CD4-positive, CD25-positive, alpha-beta regulatory T cell (primary cell): Measurements from ENCODE around the gene NDUFAF8. TPM values are rescaled to one million over a fixed set of nuclear protein-coding genes. Genes with fewer than 3 reads are reported as not detected.
A peak's percentile ranks its signal among the peaks of the same experiment; 100 is the strongest.

Experiments used
- ATAC-seq, 2 donors: fragments of 150-1000 bp; cut with Tn5 transposase; one replicate each; pipeline ENCODE4 v1.10.0; 2021; ENCODE audit warnings: low read depth in 2 of 2, moderate number of reproducible peaks in 2 of 2, moderate library complexity in 1 of 2
- DNase-seq, 3 donors: peaks; one replicate each; pipeline versions ENCODE4 v3.0.0 to v3.0.0-alpha.2; 2012 to 2022; ENCODE audit warnings: mixed read lengths in 1 of 3
- H3K27ac ChIP-seq: one replicate; pipeline ENCODE4 v1.7.0; 2013; ENCODE audit warnings: mild to moderate bottlenecking, low read length; ENCODE audit not compliant: insufficient read depth, poor library complexity, severe bottlenecking
- H3K27me3 ChIP-seq: one replicate; pipeline ENCODE4 v1.7.0; 2013; ENCODE audit warnings: low read length; ENCODE audit not compliant: control insufficient read depth, insufficient read depth
- H3K36me3 ChIP-seq: one replicate; pipeline ENCODE4 v1.7.0; 2013; ENCODE audit warnings: mild to moderate bottlenecking, low read length, moderate library complexity; ENCODE audit not compliant: control insufficient read depth, insufficient read depth
- H3K4me1 ChIP-seq: 2 replicates; pipeline ENCODE4 v1.7.0; 2013; ENCODE audit warnings: mild to moderate bottlenecking, low read length; ENCODE audit not compliant: insufficient read depth, control insufficient read depth, poor library complexity, severe bottlenecking
- H3K4me3 ChIP-seq: one replicate; pipeline ENCODE4 v1.7.0; 2013; ENCODE audit warnings: low read depth, mild to moderate bottlenecking, low read length, moderate library complexity
- H3K9me3 ChIP-seq, 2 experiments: 1 replicate in 1 of 2; 2 replicates in 1 of 2; pipeline ENCODE4 v1.7.0; 2013; ENCODE audit warnings: low read length in 2 of 2, mild to moderate bottlenecking in 1 of 2, moderate library complexity in 1 of 2; ENCODE audit not compliant: control insufficient read depth in 2 of 2
- H3K27ac Mint-ChIP-seq, 3 donors: one replicate each; pipeline ENCODE4 v1.8.0; 2020 to 2022; ENCODE audit warnings: mild to moderate bottlenecking in 3 of 3, mixed read lengths in 3 of 3, moderate library complexity in 2 of 3
- H3K27me3 Mint-ChIP-seq: one replicate; pipeline ENCODE4 v1.8.0; 2022; ENCODE audit warnings: mild to moderate bottlenecking, mixed read lengths
- H3K36me3 Mint-ChIP-seq: one replicate; pipeline ENCODE4 v1.8.0; 2020; ENCODE audit warnings: mixed read lengths
- H3K4me1 Mint-ChIP-seq, 4 donors: one replicate each; pipeline ENCODE4 v1.8.0; 2020 to 2022; ENCODE audit warnings: mixed read lengths in 4 of 4, mild to moderate bottlenecking in 1 of 4
- H3K4me3 Mint-ChIP-seq, 4 donors: one replicate each; pipeline ENCODE4 v1.8.0; 2020 to 2022; ENCODE audit warnings: mild to moderate bottlenecking in 4 of 4, mixed read lengths in 4 of 4, moderate library complexity in 3 of 4
- H3K9me3 Mint-ChIP-seq, 7 donors: one replicate each; pipeline ENCODE4 v1.8.0; 2020 to 2022; ENCODE audit warnings: mixed read lengths in 7 of 7, mild to moderate bottlenecking in 3 of 7, moderate library complexity in 2 of 7
- polyA plus RNA-seq, 4 donors: library from polyadenylated mRNA; unstranded; fragments of 300-500 nt; fragmentation: Illumina TruSeq; gene quantifications; one replicate each; pipeline ENCODE4 v1.2.3, GENCODE V29; 2021
- total RNA-seq: library from RNA; stranded (reverse); gene quantifications from one replicate; pipeline ENCODE4 v1.2.3, GENCODE V29; 2022

NDUFAF8 gene
- total and polyA plus RNA-seq, 5 donors from 2014 or later: 34.8 to 83.2 (median 74.7) TPM

DNA sequence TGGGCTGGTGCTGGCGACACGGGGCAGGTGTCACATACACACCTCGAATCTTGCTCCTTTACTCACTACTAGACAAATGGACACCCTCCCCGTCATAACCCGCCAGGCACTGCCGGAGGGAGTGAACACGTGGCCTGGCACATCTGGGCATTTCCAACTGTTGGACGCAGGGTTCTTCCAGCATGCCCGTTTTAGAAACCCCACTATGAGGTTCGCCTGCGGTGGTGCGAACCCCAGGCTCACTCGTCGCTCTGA, 9.5 kb upstream of the NDUFAF8 start:
- Mint-ChIP-seq H3K4me3 (no peak overlapping the region), H3K27me3 (no peaks in the 10 kb centered on the region), H3K9me3 (no peaks in the 10 kb centered on the region), H3K27ac (no peak overlapping the region), H3K36me3 (peaks cover 19% of the 10 kb centered on the region), H3K4me1 (peaks cover 0 to 16% (median 9%) of the 10 kb centered on the region in 4 donors)
- Histone ChIP-seq H3K4me3 (no peak overlapping the region), H3K4me1 (peaks cover 2% of the 10 kb centered on the region), H3K36me3 (peaks cover 17% of the 10 kb centered on the region), H3K27ac (no peak overlapping the region), H3K27me3 (no peaks in the 10 kb centered on the region), H3K9me3 (no peaks in the 10 kb centered on the region)
- ATAC-seq (no peak), DNase-seq (no peak)

DNA sequence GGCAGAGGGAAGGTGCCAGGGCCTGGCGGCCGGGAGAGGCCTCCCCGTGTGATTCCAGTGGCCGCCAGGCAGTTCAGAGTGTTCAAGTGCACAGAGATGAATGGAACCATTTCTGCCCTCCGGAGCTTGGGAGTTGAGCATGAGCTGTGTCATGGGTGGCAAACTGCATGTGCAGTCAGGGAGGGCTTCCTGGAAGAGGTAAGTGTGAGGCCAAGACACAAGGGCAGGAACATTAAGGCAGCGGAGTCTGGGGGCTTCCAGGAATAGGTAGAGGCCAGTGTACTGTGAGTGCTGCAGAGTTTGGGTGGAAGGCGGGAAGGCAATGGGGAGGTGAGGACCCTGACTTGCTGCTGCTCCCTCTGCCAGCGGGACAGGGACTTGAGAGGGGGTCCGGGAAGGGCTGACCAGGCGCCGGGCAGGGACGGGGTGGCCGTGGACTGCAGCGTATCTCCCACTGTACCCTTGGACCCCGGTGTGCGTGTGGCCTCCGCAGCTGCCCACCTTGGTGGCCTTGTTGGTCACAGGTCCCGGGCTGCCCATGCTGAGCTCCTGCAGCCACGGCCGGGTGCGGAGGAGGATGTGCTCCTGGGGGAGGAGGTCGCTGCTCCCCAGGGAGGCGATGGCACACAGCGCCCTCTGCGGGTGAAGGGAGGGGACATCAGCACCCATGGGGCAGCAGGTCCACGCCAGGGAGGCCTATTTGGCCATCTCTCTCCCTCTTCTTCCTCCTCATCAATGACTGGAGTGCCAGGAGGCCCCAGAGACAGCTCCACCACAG, 8.9 kb upstream of the NDUFAF8 start:
- no peak for ATAC-seq
- peaks cover 2% of the 10 kb centered on the region for H3K4me1 ChIP-seq
- Mint-ChIP-seq H3K9me3 (no peaks in the 10 kb centered on the region), H3K4me1 (peaks cover 0 to 19% (median 14%) of the 10 kb centered on the region in 4 donors), H3K27ac (no peak overlapping the region), H3K36me3 (peaks cover 24% of the 10 kb centered on the region), H3K4me3 (peak overlapping the region in 1 of 4 donors; percentile 6), H3K27me3 (no peaks in the 10 kb centered on the region)
- no peaks in the 10 kb centered on the region for H3K9me3 ChIP-seq
- peaks cover 17% of the 10 kb centered on the region for H3K36me3 ChIP-seq
- H3K27me3 ChIP-seq: no peaks in the 10 kb centered on the region
- H3K4me3 ChIP-seq: no peak overlapping the region
- no peak overlapping the region for H3K27ac ChIP-seq
- DNase-seq: no peak

DNA sequence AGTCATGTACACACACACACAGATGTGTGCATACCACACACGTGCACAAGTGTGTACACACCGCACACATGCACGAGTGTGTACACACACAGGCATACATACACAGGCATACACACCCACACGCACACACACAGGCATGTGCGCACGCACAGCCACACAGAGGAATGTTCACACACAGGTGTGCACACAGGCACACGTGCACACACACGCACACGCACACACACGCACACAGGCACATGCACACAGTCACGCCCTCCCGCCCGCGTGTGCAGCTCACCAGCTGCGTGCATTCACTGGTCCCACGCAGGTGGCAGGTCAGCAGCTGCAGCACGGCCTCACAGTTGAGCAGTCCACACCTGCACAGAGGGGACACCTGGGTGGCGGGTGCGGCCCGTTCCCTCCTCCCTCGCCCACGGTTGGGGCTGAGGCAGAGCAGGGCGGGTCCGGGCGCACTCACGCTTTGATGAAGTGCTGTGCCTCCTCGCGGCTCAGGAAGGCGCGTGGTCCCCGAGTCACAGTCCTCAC, 7.9 kb upstream of the NDUFAF8 start:
- DNase-seq: no peak

DNA sequence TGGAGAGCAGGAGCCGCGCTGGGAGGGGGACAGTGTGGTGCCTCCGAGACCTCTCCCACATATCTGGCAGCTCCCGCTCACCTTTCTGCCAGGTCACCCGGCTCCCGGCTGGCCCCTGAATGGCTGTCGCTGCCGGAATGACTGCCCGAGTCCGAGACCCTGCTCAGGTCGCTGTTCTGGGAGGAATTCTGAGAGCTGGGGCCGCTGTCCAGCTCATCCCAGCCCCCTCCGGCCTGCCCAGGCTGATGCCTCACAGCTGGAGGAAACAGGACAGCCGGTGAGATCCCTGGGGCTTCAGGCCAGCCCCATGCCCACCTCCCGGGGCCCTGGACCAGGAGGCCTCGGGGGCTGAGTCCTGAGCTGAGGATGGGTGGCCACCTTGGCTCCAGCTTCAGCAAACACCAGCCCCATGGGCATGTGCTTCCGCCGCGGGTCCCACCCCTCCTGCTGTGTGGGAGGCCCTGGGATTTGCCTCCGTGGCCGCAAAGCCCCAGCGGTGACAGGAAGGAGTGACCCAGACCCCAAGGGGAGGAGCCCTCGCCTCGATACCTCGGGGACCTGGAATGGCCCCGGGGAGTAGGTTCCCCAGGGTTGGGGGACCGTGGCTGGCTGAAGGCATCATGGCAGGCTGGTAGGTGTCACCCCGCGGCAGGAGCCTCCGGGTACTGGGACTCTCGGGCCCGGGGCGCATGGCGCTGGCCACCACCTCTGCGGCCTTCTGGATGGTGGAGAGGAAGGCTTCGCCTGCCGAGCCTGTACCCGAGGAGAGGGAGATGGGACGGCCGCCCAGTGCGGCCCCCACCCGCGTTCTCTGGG, 7.1 kb upstream of the NDUFAF8 start:
- H3K4me1 ChIP-seq: peaks cover 8% of the 10 kb centered on the region
- no peaks in the 10 kb centered on the region for H3K9me3 Mint-ChIP-seq
- peaks cover 0 to 20% (median 15%) of the 10 kb centered on the region in 4 donors for H3K4me1 Mint-ChIP-seq
- no peak for ATAC-seq
- H3K27me3 Mint-ChIP-seq: no peaks in the 10 kb centered on the region
- no peak overlapping the region for H3K4me3 Mint-ChIP-seq
- H3K36me3 Mint-ChIP-seq: peaks cover 24% of the 10 kb centered on the region
- H3K27ac ChIP-seq: no peak overlapping the region
- H3K27ac Mint-ChIP-seq: no peak overlapping the region
- no peaks in the 10 kb centered on the region for H3K9me3 ChIP-seq
- H3K27me3 ChIP-seq: no peaks in the 10 kb centered on the region
- DNase-seq: no peak
- H3K4me3 ChIP-seq: no peak overlapping the region
- H3K36me3 ChIP-seq: peaks cover 17% of the 10 kb centered on the region

More for the DNA sequence above, 7.9 kb upstream of the NDUFAF8 start:
- H3K9me3 ChIP-seq: no peaks in the 10 kb centered on the region
- peaks cover 17% of the 10 kb centered on the region for H3K36me3 ChIP-seq
- peak overlapping the region in 2 of 3 donors; percentile 11 to 43 for H3K27ac Mint-ChIP-seq
- H3K4me1 Mint-ChIP-seq: peaks cover 0 to 19% (median 14%) of the 10 kb centered on the region in 4 donors
- ATAC-seq: no peak
- no peaks in the 10 kb centered on the region for H3K27me3 ChIP-seq
- peaks cover 2% of the 10 kb centered on the region for H3K4me1 ChIP-seq
- H3K4me3 Mint-ChIP-seq: peak overlapping the region in 2 of 4 donors; percentile 6 to 23
- H3K36me3 Mint-ChIP-seq: peaks cover 24% of the 10 kb centered on the region
- no peaks in the 10 kb centered on the region for H3K27me3 Mint-ChIP-seq
- H3K27ac ChIP-seq: no peak overlapping the region
- no peaks in the 10 kb centered on the region for H3K9me3 Mint-ChIP-seq
- no peak overlapping the region for H3K4me3 ChIP-seq

DNA sequence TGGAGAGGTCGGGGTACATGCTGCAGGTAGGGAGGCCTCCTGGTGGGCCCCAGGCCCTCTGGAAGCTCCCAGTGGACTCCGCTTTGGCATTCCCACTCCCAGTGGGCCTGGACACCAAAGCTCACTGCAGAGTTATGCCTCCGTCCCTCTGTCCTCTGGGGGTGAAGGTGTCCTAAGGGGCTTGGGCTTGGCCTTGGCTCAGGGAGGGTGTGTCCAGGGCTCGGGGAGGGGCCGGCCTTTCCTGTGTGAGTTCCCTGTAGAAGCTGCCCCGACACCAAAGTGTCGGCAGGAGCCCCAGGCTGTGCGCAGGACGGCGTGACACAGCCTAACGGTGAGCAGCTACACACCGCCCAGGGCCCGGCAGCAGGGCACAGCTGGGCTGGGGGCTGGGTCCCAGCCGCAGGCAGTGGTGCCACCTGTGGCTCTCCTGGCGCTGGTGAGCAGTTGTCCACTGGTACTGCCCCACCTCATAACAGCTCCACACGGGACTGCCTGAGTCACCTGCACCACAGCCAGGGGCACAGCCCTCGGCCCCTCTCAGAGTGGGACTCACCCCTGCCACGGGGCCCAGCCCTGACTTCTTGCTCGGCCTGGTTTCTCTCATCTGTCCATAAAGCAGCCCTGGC, 6.4 kb upstream of the NDUFAF8 start:
- peaks cover 0 to 23% (median 18%) of the 10 kb centered on the region in 4 donors for H3K4me1 Mint-ChIP-seq

DNA sequence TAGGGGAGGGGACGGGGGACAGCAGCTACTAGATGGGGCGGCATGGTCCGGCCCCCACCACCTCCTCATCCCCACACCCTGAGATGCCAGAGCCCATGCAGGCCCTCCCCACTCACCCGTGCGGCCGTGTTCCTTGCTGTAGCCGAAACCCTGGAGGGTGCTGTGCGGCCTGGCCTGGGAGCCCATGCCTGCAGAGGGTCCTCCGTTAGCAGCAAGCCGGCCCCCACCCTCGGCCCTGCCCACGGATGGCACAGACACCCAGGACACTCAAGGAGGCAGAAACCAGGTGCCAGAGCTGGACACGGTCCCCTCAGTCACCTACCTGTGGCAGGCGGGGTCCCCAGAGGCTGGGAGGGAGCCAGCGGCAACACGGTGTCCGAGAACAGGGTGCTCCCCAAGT, 5.8 kb upstream of the NDUFAF8 start:
- no peak overlapping the region for H3K4me3 ChIP-seq
- DNase-seq: no peak
- peaks cover 21% of the 10 kb centered on the region for H3K36me3 Mint-ChIP-seq
- H3K36me3 ChIP-seq: peaks cover 17% of the 10 kb centered on the region
- no peak overlapping the region for H3K4me3 Mint-ChIP-seq
- peaks cover 19% of the 10 kb centered on the region for H3K4me1 ChIP-seq
- peaks cover 0 to 22% (median 19%) of the 10 kb centered on the region in 4 donors for H3K4me1 Mint-ChIP-seq
- H3K9me3 Mint-ChIP-seq: no peaks in the 10 kb centered on the region
- no peaks in the 10 kb centered on the region for H3K27me3 Mint-ChIP-seq
- H3K27ac Mint-ChIP-seq: no peak overlapping the region
- no peak for ATAC-seq
- H3K9me3 ChIP-seq: no peaks in the 10 kb centered on the region
- H3K27me3 ChIP-seq: no peaks in the 10 kb centered on the region
- H3K27ac ChIP-seq: no peak overlapping the region

More for the DNA sequence above, 6.4 kb upstream of the NDUFAF8 start:
- Mint-ChIP-seq H3K36me3 (peaks cover 24% of the 10 kb centered on the region), H3K9me3 (no peaks in the 10 kb centered on the region), H3K27me3 (no peaks in the 10 kb centered on the region), H3K27ac (no peak overlapping the region), H3K4me3 (no peak overlapping the region)
- peaks cover 17% of the 10 kb centered on the region for H3K36me3 ChIP-seq
- ATAC-seq (no peak), DNase-seq (no peak)
- H3K4me1 ChIP-seq: peaks cover 14% of the 10 kb centered on the region
- H3K27ac ChIP-seq: no peak overlapping the region
- no peaks in the 10 kb centered on the region for H3K9me3 ChIP-seq
- H3K27me3 ChIP-seq: no peaks in the 10 kb centered on the region
- H3K4me3 ChIP-seq: no peak overlapping the region

DNA sequence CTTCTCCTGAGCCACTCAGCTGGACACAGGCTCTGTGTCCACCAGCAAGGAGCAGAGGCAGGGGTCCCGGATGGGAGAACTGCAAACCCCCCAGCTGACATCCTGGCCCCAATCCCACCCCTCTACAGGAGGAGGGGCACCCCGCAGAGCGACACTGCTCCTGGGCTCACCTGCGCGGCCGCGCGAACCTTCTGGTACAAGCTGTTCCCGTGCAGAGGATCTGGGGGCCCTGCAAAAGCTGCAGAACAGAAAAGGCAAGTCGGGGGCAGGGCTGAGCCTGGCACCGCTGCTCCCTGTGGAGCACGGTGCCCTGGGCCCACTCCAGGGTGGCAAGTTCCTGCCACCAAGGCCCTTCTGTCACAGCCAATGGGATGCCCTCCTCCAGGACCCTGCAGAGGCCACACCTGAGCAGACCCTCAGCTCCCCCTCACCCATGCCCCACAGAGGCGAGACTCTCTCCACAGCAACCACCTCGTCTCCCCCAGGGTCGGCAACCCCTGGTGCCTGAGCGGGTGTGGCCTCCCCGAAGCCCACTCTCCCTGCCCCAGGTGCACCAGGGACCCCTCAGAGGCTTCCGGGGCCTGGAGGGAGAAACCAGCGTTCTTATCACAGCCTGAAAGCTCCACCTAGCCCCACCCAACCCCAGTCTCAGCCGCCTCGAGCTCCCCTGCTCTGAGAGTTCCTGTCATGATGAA, 5.2 kb upstream of the NDUFAF8 start:
- Histone ChIP-seq H3K27ac (no peak overlapping the region), H3K36me3 (peaks cover 17% of the 10 kb centered on the region), H3K4me1 (peaks cover 21% of the 10 kb centered on the region), H3K4me3 (no peak overlapping the region), H3K9me3 (no peaks in the 10 kb centered on the region), H3K27me3 (no peaks in the 10 kb centered on the region)
- H3K36me3 Mint-ChIP-seq: peaks cover 19% of the 10 kb centered on the region
- peaks cover 2 to 24% (median 20%) of the 10 kb centered on the region in 4 donors for H3K4me1 Mint-ChIP-seq
- no peaks in the 10 kb centered on the region for H3K27me3 Mint-ChIP-seq
- H3K9me3 Mint-ChIP-seq: no peaks in the 10 kb centered on the region
- no peak overlapping the region for H3K4me3 Mint-ChIP-seq
- DNase-seq: no peak
- ATAC-seq: no peak
- H3K27ac Mint-ChIP-seq: no peak overlapping the region
